Caco-2 (cell line): ENCODE data around the gene NTN4. TPM values are rescaled to one million over a fixed set of nuclear protein-coding genes. Genes with fewer than 3 reads are reported as not detected.

ENCODE experiments used
- BruUV-seq: library from RNA; stranded (reverse); fragments of 400-500 nt; replicated peaks from 2 replicates; lab custom pipeline; 2021; lab: Mats Ljungman, UMichigan
- CTCF ChIA-PET: fragments of 300-600 bp; sonication (Branson Sonifier 250); formaldehyde crosslinking; loops from one replicate; lab custom pipeline; 2022; ENCODE audit warnings: antibody characterized with exemption; lab: Charles Lee
- POLR2A ChIA-PET: fragments of 300-600 bp; sonication (Branson Sonifier 250); formaldehyde crosslinking; loops from one replicate; lab custom pipeline; 2022; ENCODE audit warnings: antibody characterized with exemption; lab: Charles Lee
- DNase-seq, 2 experiments: peaks; one replicate each; pipeline versions ENCODE4 v3.0.0 to v3.0.0-alpha.2; 2020 to 2022
- H3K27me3 ChIP-seq: replicated peaks from 2 replicates; pipeline ENCODE4 v1.6.0; 2011; ENCODE audit warnings: low read length; ENCODE audit not compliant: control insufficient read depth, insufficient read depth
- H3K36me3 ChIP-seq: 2 replicates; pipeline ENCODE4 v1.5.1; 2011; ENCODE audit warnings: low read length; ENCODE audit not compliant: control insufficient read depth, insufficient read depth
- H3K4me1 ChIP-seq: fragments of 250-450 bp; sonication (Bioruptor Pico); 2 replicates; pipeline ENCODE4 v1.5.1; 2020; ENCODE audit warnings: mild to moderate bottlenecking
- H3K4me3 ChIP-seq: 2 replicates; pipeline ENCODE4 v1.5.1; 2011; ENCODE audit warnings: low read depth, mild to moderate bottlenecking, control low read depth, low read length
- H3K9me3 ChIP-seq: fragments of 250-450 bp; sonication (Bioruptor Pico); 2 replicates; pipeline ENCODE4 v1.5.1; 2020; ENCODE audit warnings: mild to moderate bottlenecking, moderate library complexity
- H3K27ac Mint-ChIP-seq: one replicate; pipeline ENCODE4 v1.8.0; 2022; ENCODE audit warnings: mixed read lengths; ENCODE audit not compliant: unreplicated experiment
- H3K27me3 Mint-ChIP-seq: one replicate; pipeline ENCODE4 v1.8.0; 2022; ENCODE audit warnings: mixed read lengths; ENCODE audit not compliant: insufficient read depth, unreplicated experiment
- H3K36me3 Mint-ChIP-seq: one replicate; pipeline ENCODE4 v1.8.0; 2022; ENCODE audit warnings: mild to moderate bottlenecking, mixed read lengths; ENCODE audit not compliant: insufficient read depth, unreplicated experiment
- H3K4me1 Mint-ChIP-seq: one replicate; pipeline ENCODE4 v1.8.0; 2022; ENCODE audit warnings: low read depth, mixed read lengths; ENCODE audit not compliant: unreplicated experiment
- H3K4me3 Mint-ChIP-seq: one replicate; pipeline ENCODE4 v1.8.0; 2022; ENCODE audit warnings: mild to moderate bottlenecking, moderate library complexity, mixed read lengths; ENCODE audit not compliant: unreplicated experiment
- H3K9me3 Mint-ChIP-seq: one replicate; pipeline ENCODE4 v1.8.0; 2022; ENCODE audit warnings: mixed read lengths; ENCODE audit not compliant: unreplicated experiment
- intact Hi-C: fragments of 100-400 bp; cut with micrococcal nuclease; formaldehyde crosslinking; loops from one replicate; pipeline ENCODE4 v1.10.0; 2022; ENCODE audit not compliant: unreplicated experiment
- total RNA-seq: library from RNA; stranded (reverse); gene quantifications from 2 replicates; pipeline ENCODE4 v1.2.3, GENCODE V29; 2022
- TF ChIP-seq, protein P1 (sequence below), 2 experiments: fragments of 200-600 bp in 1 of 2; IDR thresholded peaks; 1 replicate in 1 of 2; 2 replicates in 1 of 2; pipeline versions ENCODE4 v1.5.1 to v1.8.0; 2011 to 2022; ENCODE audit warnings: antibody characterized with exemption in 1 of 2, control low read depth in 1 of 2, inconsistent platforms in 1 of 2, low read depth in 1 of 2, low read length in 1 of 2, mild to moderate bottlenecking in 1 of 2, moderate library complexity in 1 of 2; ENCODE audit not compliant: insufficient read depth in 1 of 2, severe bottlenecking in 1 of 2, unreplicated experiment in 1 of 2

The NTN4 gene
- total RNA-seq, 1 experiment from 2014 or later, result 54.1 TPM

DNA sequence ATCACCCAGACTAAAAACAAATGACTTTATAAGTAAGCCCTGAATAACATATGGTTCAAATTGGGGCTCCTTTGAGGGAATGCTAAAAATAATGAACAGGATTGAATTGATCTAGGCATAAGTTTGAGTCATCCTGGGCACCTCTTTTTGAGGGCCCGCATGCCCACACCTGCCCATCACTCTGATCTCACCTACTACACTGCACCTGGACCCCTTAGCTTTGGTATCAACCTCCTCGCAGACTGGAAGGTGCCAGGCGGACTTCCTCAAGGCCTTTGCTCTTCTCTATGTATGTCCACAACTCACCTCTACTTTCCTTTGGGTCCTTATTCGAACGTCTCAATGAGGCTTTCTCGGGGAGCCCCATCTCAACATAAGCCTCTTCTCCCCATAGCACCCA, 17.2 kb downstream of the NTN4 start:
- H3K27me3 ChIP-seq, result no peaks in the 10 kb centered on the region
- H3K27me3 Mint-ChIP-seq, result no peaks in the 10 kb centered on the region
- DNase-seq, result no peak
- peaks cover 37% of the 10 kb centered on the region for H3K4me1 ChIP-seq
- POLR2A ChIA-PET, result no interaction called here
- H3K4me1 Mint-ChIP-seq, result peaks cover 36% of the 10 kb centered on the region
- CTCF ChIA-PET, result no interaction called here
- H3K4me3 ChIP-seq, result no peak overlapping the region
- H3K27ac Mint-ChIP-seq, result no peak overlapping the region
- TF ChIP-seq, protein P1, sequence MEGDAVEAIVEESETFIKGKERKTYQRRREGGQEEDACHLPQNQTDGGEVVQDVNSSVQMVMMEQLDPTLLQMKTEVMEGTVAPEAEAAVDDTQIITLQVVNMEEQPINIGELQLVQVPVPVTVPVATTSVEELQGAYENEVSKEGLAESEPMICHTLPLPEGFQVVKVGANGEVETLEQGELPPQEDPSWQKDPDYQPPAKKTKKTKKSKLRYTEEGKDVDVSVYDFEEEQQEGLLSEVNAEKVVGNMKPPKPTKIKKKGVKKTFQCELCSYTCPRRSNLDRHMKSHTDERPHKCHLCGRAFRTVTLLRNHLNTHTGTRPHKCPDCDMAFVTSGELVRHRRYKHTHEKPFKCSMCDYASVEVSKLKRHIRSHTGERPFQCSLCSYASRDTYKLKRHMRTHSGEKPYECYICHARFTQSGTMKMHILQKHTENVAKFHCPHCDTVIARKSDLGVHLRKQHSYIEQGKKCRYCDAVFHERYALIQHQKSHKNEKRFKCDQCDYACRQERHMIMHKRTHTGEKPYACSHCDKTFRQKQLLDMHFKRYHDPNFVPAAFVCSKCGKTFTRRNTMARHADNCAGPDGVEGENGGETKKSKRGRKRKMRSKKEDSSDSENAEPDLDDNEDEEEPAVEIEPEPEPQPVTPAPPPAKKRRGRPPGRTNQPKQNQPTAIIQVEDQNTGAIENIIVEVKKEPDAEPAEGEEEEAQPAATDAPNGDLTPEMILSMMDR (IDR thresholded peaks at IDR 0.05; ENCODE audit: insufficient read depth in 1 of 2, low read depth in 1 of 2, low read length in 1 of 2, severe bottlenecking in 1 of 2, unreplicated experiment in 1 of 2), result no peak
- peaks cover 4% of the 10 kb centered on the region; the same call in 1 of the 2 replicates for H3K36me3 ChIP-seq
- peaks cover 14% of the 10 kb centered on the region for H3K9me3 ChIP-seq
- peaks cover 32% of the 10 kb centered on the region for H3K9me3 Mint-ChIP-seq
- BruUV-seq, result no TSS peak
- intact Hi-C loops, result no loop called here
- H3K36me3 Mint-ChIP-seq, result peaks cover 97% of the 10 kb centered on the region
- no peak overlapping the region for H3K4me3 Mint-ChIP-seq

GRCh38 chr12:95767703-95768102, 22.9 kb downstream of the NTN4 start:
- Mint-ChIP-seq H3K27me3 (no peaks in the 10 kb centered on the region), H3K27ac (peak overlapping the region; percentile 71), H3K4me3 (no peak overlapping the region), H3K9me3 (peaks cover 10% of the 10 kb centered on the region), H3K4me1 (peaks cover 49% of the 10 kb centered on the region), H3K36me3 (peaks cover 70% of the 10 kb centered on the region)
- intact Hi-C loops, result loop anchor here (2.0 kb wide), 2 partner anchors 21 to 35 kb away; no protein-coding TSS in a partner anchor
- peaks cover 69% of the 10 kb centered on the region for H3K4me1 ChIP-seq
- CTCF ChIA-PET, result interaction anchor here (1.1 kb wide), 1 partner anchor 22 kb away, joined by 3 read pairs; no protein-coding TSS in a partner anchor
- no peaks in the 10 kb centered on the region for H3K9me3 ChIP-seq
- TF ChIP-seq, protein P1 (IDR thresholded peaks at IDR 0.05; ENCODE audit: insufficient read depth in 1 of 2, low read depth in 1 of 2, low read length in 1 of 2, severe bottlenecking in 1 of 2, unreplicated experiment in 1 of 2), result no peak
- POLR2A ChIA-PET, result no interaction called here
- no TSS peak for BruUV-seq
- no peak overlapping the region for H3K4me3 ChIP-seq
- no peaks in the 10 kb centered on the region for H3K27me3 ChIP-seq
- DNase-seq, result no peak
- H3K36me3 ChIP-seq, result peaks cover 4% of the 10 kb centered on the region; the same call in 1 of the 2 replicates

DNA sequence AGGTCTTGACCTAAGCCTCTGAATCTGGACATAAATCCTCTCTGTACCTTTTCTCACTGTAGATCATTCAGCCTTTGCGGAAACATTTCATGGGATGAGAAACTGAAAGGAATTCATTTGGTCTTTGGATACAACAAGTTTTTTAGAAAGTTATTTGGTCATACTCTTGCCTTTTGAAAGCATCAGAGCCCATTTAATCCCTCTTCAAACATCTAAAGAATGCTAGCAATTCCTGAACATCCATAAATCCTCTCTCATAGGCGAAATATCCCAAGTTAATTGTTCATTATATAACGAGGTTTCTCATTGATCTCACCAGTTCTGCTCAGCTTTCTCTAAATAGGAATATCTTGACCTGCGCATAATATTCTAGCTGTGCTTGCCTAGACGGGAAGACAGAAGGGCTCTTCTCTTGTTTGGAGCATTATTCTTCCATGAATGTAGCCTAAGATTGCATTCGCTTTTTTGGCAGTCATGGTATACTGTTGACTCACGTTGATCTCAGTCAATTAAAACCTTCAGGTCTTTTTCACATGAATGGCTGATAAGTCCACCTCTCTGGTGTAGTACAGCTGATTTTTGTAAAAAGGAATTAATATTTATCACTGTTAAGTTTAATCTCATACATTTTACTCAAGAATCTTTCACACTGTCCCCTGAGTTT, 24.1 kb downstream of the NTN4 start:
- peaks cover 69% of the 10 kb centered on the region for H3K36me3 Mint-ChIP-seq
- H3K9me3 ChIP-seq, result no peaks in the 10 kb centered on the region
- BruUV-seq, result no TSS peak
- no peaks in the 10 kb centered on the region for H3K36me3 ChIP-seq
- DNase-seq, result peak in 1 of 2 experiments; percentile 55
- intact Hi-C loops, result loop anchor here (1.0 to 2.0 kb wide), 6 partner anchors 8 to 36 kb away; no protein-coding TSS in a partner anchor
- peaks cover 57% of the 10 kb centered on the region for H3K4me1 Mint-ChIP-seq
- TF ChIP-seq, protein P1 (IDR thresholded peaks at IDR 0.05; ENCODE audit: insufficient read depth in 1 of 2, low read depth in 1 of 2, low read length in 1 of 2, severe bottlenecking in 1 of 2, unreplicated experiment in 1 of 2), result no peak
- H3K4me3 Mint-ChIP-seq, result peak overlapping the region; percentile 14
- H3K27me3 Mint-ChIP-seq, result no peaks in the 10 kb centered on the region
- ChIA-PET CTCF (no interaction called here), POLR2A (interaction anchor here (0.7 kb wide), 1 partner anchor 40 kb away, joined by 3 read pairs; no protein-coding TSS in a partner anchor)
- H3K27ac Mint-ChIP-seq, result peak overlapping the region; percentile 71
- H3K4me3 ChIP-seq, result no peak overlapping the region
- peaks cover 10% of the 10 kb centered on the region for H3K9me3 Mint-ChIP-seq
- peaks cover 75% of the 10 kb centered on the region for H3K4me1 ChIP-seq
- H3K27me3 ChIP-seq, result no peaks in the 10 kb centered on the region
